CD4-positive, alpha-beta T cell treated with Interleukin-15 for 1 hour (primary cell): ENCODE data around the gene ADGRB2.

ENCODE experiments used
- DNase-seq: peaks from one replicate; pipeline ENCODE4 v3.0.0-alpha.2; 2020

ADGRB2 gene

GRCh38 chr1:31782421-31783410, 18.6 kb upstream of the ADGRB2 start:
- DNase-seq, result no peak

GRCh38 chr1:31781756-31782371, 17.7 kb upstream of the ADGRB2 start:
- DNase-seq, result no peak

GRCh38 chr1:31781138-31781755, 17.1 kb upstream of the ADGRB2 start:
- no peak for DNase-seq

DNA sequence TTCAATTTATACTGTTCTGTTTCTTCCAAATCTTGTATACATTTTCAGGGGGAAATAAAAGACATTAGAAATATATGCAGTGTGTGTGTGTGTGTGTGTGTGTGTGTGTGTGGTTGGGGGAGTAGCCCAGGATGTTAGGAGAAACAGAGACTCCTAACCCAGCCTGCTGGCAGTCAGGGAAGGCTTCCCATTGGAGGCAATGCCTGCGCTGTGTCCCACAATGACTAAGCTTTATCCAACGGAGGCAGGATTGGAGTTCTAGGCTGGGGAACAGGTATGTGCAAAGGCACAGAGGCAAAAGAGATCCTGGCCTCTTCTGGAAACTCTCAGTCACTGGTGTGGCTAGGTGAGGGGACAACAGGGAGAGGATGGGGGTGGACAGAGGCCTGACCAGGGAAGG, 16.5 kb upstream of the ADGRB2 start:
- no peak for DNase-seq

DNA sequence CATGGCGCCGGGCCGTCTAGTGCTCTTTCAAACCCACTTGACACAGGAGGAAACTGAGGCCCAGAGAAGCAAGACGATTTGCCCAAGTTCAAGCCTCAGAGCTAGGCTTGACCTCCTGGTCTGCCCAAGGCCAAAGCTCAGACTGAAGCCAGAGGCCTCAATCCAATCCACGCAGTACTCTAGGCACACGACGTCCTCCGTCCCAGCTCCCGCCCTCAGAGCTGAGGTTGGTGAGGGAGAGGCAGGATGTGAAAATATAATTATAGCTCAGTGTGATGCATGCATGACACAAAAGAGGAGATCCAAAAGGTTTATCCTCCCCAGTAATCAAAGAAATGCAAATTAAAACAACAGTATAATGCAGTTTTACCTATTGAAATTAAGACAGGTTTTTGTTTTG, 15.5 kb upstream of the ADGRB2 start:
- DNase-seq, result no peak

GRCh38 chr1:31778763-31779488, 14.8 kb upstream of the ADGRB2 start:
- no peak for DNase-seq

- DNase-seq, result no peak
These were observed 12.4 kb upstream of the ADGRB2 start for GRCh38 chr1:31776516-31776915.

GRCh38 chr1:31776032-31776431, 11.9 kb upstream of the ADGRB2 start:
- DNase-seq, result no peak

DNA sequence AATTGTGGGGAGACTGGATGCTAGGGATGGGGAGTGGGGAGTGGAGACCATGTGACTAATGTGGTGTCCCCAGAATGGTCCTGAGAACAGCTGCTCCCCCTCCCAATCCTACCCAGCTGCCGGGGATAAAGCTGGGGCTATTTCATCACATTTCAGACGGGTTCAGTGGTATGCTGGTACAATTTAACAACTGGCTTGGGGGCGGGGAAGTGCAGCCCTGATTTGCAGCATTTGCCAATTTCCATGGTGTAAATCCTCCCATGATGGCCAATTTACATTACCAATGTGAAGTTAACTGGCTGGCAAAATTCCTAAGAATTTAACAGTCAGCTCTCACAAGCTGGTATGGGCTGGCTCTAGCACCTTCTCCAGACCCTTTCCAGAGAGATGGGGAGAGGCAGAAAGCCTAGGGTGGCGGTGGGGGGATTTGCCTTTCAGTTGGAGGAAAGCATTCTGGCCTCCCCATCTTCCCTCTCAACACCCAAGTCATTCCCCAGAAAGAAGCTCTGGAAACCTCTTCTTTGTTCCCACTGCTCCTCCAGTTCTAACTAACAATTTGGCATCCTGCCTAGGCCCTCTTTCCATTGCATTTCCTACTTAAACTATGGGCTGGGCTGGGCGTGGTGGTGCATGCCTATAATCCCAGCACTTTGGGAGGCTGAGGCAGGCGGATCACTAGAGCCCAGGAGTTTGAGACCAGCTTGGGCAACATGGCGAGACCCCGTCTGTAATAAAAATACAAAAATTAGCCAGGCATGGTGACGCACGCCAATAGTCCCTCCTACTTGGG, 11.3 kb upstream of the ADGRB2 start:
- DNase-seq, result no peak

GRCh38 chr1:31774495-31774894, 10.4 kb upstream of the ADGRB2 start:
- DNase-seq, result no peak

DNA sequence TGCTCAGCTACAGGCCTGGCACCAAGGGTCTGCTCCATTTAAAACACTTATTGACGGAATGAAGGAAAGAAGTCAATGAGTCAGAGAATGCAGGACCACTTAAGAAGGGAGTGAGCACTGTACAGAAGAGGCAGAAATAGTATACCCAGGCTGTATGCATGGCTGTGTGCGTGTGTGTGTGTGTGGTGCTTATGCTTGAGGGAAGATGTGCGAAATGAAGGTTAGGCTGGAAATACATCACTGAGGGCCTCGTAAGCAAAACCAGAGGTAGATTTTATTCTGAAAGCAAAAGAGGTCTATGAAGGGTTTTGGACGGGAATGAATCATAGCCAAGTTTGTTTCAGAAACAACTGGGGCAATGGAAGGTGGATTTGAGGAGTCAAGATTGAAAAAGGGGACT, 9.7 kb upstream of the ADGRB2 start:
- no peak for DNase-seq

DNA sequence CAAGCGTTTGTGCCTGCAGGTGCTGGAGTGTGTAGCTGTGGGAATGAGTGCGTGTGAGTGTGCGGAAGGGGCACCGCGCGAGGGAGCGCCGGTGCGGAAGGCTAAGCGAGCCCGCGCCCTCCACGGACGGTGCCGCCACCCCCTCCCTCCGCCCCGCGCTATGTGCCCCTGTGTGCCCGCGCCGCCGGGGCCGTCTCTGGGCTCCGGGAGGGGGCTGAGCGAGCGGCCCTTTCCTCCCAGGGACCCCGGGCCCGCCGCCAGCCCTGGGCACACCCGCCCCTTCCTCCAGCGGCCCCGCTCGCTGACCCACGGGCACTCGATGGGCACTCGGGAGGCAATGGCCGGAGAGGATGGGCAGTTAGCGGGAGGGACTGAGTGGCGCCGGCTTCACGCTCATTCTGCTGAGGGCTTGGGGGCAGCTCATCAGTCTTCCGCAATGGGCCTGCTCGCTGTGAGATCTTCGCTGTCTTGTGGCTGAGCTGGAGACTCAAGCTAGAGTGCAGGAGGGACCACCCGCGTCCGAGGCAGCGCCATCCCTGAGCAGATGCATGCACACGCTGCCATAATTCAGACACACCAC, 8.6 kb upstream of the ADGRB2 start:
- no peak for DNase-seq

DNA sequence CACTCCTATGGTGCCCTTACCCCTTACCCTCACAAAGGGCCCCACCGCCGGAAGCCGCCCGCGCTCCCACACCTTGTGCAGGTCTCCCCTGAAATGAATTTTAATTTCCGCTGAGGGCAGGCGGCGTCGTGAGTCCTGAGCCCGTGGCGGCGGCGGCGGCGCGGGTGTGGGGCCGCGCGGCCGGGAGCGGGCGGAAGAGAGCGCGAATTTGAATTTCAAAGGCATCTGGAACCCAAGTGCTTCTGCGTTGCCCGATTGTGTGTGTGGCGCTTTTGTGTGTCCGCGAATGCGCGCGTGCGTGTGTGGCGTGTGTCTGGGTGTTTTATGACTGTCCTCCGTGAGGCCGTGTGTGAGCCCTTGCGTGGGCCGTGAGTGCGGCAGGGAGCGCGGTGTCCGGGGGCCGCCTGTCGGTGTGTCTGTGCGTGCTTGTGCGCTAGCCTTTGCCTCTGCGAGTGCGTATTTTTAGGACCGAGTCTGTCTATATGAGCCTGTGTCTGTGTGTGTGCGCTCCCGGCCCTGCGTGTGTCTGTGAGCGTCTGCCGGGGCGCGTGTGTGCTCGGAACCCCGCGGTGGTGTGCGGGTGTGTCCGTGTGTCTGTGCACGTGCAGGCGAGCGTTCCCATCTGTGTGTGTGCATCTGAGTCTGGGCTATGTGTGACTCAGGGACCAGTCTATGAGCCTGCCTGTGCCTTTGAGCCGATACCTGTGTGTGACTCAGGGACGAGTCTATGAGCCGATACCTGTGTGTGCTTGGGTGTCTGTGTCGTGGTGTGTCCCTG, 7.9 kb upstream of the ADGRB2 start:
- no peak for DNase-seq

DNA sequence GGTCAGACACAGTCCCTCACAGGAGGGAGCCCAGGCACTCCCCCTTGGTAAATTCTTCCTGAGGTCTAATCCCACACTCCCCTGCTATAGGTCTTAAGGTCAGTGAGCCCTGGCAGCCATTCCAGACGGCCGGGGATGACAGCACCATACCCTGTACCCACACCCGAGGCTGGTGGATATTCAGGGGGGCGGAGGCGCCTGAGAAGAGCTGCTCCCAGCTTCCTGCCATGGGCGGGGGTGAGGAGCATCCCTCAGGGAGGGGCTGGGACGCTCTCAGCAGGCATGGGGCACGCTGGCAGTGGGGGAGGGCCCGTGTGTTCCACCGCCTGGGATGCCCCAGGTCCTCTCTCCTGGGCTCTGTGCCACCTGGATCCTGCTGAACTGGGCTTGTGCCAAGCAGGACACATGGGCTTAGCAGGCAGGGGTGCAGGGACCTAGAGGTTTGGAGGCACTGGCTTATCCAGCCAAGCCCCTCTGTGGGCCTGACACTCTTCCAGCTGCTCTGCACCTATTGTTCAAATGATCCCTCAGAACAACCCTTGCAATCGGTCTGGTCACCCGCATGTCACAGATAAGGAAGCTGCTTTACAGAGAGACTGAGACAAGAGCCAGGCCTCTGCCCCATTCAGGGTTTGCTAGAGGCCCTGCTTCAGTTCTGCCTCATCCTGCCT, 5.7 kb upstream of the ADGRB2 start:
- DNase-seq, result no peak

DNA sequence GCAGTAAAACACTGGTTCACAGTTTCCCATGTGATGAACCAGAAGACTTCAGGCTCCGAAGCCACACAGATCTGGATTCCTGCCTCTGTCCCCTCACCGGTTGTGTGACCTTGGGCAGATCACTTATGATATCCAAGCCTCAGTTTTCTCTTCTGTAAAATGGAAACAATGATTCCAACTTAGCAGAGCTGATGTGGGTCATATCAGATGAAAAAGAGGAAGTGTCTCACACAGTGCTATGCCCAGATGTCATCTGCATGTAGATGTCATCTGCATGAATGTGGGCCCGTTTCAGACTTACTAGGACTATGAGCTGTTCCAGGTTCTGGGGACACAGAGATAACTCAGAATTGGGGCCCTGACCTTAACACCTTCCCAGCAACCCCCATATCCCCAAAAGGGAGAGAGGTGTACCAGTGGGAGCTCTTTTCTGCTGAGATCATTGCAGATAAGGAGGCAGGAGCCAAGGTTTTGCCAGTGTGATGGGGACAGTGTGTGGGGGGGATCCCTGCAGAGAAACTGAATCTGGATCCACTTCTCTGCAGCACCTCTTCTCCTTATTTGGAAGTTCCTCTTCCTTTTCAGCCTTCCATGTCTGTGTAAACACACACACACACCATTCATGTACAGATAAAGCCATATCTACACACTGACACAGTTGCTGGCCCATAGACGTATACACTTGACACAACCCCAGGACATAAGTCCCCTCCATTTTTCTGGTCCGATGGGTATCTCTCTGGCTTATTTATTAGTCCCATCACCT, 5.0 kb upstream of the ADGRB2 start:
- no peak for DNase-seq

- DNase-seq, result no peak
These were observed 4.3 kb upstream of the ADGRB2 start for GRCh38 chr1:31768407-31768907.

DNA sequence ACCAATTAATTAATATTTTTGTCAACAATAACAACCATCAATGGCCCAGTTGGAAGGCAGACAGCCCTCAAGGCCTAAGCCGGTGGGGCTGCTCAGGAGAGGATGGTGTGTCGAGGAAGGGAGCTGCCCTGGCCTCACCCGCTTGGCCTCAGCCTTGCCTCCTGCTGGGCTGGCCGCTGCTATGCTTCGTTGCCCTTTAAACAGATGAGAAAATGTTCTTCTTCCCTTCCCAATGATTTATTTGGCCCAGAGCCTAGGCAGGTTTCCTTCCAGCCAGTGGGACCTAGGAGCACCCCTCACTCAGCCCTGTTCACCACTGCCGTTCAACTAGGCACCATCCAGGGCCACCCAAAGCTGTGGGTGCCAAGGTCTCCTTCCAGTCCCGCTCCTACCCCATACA, 3.1 kb upstream of the ADGRB2 start:
- DNase-seq, result no peak

- no peak for DNase-seq
These were observed 1.4 kb upstream of the ADGRB2 start for GRCh38 chr1:31765516-31765915.

GRCh38 chr1:31765041-31765467, 914 bp upstream of the ADGRB2 start:
- DNase-seq, result no peak
